Neural progenitor cell (in vitro differentiated cells): Measurements from ENCODE around the gene GAL3ST2.
"Not testable (repeated sequence)": the region's sequence is repeated elsewhere in the genome, so short reads cannot be mapped to it uniquely, and the experiment has no call there.

Experiments used
- CTCF ChIP-seq: fragments of 200-600 bp; sonication (generic); IDR thresholded peaks from 2 replicates; pipeline ENCODE4 v1.5.1; 2017; ENCODE audit warnings: antibody characterized with exemption, mild to moderate bottlenecking
- EZH2phosphoT487 ChIP-seq: fragments of 200-600 bp; sonication (generic); IDR thresholded peaks from 2 replicates; pipeline ENCODE4 v1.6.1; 2017; ENCODE audit warnings: antibody characterized with exemption

GRCh38 chr2:241823531-241824437 is 47.2 kb downstream of the GAL3ST2 start:
- not testable (repeated sequence) for TF ChIP-seq CTCF, EZH2phosphoT487
